HG03565 (cell line): Measurements from ENCODE around the gene ANXA4.
A peak's percentile ranks its signal among the peaks of the same experiment; 100 is the strongest.

ENCODE experiments used
- ATAC-seq: cut with Tn5 transposase; IDR thresholded peaks from one replicate; pipeline ENCODE4 v1.9.1; 2021; ENCODE audit warnings: mild to moderate bottlenecking, moderate library complexity; ENCODE audit not compliant: unreplicated experiment

Gene ANXA4

DNA sequence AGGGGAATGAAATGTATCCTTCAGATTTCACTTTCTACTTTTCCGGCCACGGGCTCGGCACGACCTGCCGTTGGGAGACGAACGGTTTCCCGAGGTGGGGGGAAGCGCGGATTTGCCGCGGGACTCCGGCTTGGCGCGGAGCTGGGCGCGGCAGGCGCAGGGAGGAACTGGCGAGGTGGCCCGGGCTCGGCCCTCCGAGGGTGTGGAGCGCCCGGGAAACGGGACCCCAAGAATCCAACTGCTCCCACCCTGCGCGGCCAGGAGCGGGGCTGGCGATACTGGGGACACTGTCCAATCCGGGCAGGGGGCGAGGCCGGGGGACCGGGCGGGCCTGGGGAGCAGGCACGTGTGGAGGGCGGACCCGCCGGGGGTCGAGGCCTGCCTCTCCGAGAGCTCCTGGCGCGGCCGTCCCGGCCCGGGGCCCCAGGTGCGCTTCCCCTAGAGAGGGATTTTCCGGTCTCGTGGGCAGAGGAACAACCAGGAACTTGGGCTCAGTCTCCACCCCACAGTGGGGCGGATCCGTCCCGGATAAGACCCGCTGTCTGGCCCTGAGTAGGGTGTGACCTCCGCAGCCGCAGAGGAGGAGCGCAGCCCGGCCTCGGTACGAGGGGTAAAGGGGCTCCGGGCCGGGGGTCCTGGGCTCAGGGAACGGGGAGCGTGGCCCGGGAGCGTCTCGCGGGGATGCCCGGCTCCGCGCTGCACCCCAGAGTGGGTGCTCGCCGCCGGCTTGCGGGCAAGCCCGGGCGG, at the start of gene ANXA4:
Gene ANXA4 (plus strand): TSS at position 560 of the 747 bp plus-strand sequence. CDS start 39,432 bp downstream, outside the sequence.
- ATAC-seq: peak; percentile 83

DNA sequence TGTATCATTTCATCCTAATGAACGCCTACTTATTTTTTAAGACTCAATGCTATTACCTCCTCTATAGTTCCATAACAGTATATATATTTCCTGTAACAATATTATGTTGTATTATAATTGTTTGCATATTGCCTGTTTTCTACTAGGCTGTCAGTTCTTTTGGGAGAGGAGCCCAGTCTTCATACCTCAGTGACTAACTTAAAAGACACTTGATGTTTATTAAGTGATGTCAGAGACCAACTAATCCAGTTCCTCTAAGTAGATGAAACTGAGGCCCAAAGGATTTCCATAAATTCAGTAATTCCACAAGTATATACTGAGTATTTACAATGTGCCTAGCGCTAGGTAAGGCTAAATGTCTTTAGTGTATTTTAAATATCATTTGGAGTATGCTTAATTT, 49.5 kb upstream of the ANXA4 start:
- no peak for ATAC-seq

- ATAC-seq: no peak
Measured at GRCh38 chr2:69693059-69693774, 48.7 kb upstream of the ANXA4 start.

- ATAC-seq: no peak
Measured at GRCh38 chr2:69693775-69694450, 48.0 kb upstream of the ANXA4 start.

GRCh38 chr2:69694894-69695849, 46.8 kb upstream of the ANXA4 start:
- ATAC-seq: no peak

- ATAC-seq: no peak
Measured at GRCh38 chr2:69695850-69696216, 46.1 kb upstream of the ANXA4 start.

DNA sequence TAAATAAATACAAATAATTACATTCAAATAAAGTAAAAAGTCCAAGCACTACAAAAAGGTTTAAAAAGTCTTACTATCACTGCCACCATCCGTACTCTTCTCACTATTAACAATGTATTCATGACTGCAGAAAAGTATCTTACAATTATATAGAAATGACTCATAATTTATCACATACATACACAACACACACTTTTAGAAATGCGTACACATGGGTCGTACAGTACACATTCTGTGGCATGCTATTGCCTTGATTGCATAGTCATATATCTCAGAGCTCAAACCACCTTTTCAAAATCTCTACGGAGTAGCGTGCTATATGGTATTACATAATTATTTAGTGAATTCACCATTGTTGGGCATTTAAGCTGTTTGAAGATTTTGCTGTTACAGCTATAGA, 41.6 kb upstream of the ANXA4 start:
- no peak for ATAC-seq

DNA sequence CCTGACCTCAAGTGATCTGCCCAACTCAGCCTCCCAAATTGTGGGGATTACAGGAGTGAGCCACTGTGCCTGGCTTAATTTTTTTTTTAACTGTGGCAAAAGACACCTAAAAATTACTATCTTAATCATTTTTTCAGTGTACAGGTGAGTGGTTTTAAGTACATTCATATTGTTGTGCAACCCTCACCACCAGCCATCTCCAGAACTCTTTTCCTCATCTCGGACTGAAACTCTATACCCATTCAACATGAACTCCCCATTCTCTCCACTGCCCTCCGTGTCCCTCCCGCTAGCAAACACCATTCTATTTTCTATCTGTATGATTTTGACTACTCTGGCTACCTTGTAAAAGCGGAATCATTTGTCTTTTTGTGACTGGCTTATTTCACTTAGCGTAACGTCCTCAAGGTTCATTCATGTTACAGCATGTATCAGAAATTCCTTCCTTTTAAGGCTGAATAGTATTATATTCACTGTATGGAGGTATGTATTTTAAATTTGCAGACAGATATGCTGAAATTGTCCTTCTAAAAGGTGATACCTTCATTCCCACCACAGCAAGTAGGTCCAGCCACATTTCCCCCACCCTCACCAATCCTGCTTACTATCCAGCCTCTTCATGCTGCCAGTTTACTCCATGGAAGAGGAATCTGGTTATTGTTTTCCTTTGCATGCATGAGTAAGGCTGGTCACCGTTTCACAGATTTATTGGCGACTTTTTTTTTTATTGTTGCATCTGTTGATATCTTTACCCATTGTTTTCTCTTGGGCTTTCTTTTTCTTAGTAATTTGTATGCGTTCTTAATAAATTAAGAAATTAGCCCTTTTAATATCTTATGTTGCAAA, 40.6 kb upstream of the ANXA4 start:
- ATAC-seq: no peak

DNA sequence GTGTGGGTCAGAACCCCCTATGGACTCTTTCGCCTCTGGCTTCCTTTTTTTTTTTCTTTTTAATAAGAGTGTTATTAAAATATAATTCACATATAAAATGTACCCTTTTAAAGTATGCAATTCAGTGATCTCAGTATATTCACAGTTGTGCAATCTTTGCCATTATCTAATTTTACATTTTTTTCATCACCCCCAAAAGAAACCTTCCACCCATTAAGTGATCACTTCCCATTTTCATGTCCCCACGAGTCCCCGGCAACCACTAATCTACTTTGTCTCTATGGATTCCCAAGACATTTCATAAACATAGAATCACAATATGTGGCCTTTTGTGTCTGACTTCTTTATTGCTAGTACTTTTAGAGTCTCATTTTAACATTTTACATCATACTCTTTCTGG, 38.7 kb upstream of the ANXA4 start:
- no peak for ATAC-seq

DNA sequence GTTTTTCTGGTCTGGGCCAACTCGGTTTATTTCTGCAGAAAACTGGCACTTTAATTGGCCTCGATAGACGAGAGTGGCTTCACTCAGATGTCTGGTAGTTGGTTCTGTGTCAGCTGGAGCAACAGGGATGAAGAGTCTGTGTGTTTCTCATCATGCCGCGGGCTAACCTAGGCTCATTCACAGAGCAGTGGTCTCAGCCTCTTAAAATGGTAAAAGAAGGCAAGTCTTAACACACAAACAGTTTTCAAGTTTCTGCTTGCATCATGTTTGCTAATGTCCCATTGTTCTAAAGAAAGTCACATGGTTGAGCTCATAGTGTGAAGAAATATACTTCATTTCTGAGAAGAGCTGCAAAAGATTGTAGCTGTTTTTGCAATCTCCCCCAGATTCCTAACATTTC, 37.5 kb upstream of the ANXA4 start:
- no peak for ATAC-seq

DNA sequence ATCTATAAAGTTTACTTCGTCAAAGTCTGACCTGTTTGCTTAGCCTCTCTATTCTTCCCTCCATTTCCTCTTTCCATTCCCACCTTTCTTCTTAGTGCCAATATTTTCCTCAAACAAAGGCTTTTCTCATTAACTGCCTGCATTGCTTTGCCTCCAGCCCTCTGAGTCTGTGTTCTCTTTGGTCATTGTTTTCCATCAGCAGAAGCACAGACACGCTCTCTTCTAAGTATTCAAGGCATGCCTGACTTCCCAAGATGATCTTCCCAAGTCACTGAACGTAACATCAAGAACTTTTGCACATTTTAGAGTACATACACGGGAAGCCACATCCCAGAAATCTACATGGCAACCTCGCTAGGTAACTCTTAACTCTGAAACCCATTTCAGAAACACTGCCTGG, 32.6 kb upstream of the ANXA4 start:
- no peak for ATAC-seq

GRCh38 chr2:69711971-69712370, 30.0 kb upstream of the ANXA4 start:
- no peak for ATAC-seq

- no peak for ATAC-seq
Measured at GRCh38 chr2:69714024-69714423, 27.9 kb upstream of the ANXA4 start.

GRCh38 chr2:69714539-69715220, 27.3 kb upstream of the ANXA4 start:
- peak; percentile 67 for ATAC-seq

DNA sequence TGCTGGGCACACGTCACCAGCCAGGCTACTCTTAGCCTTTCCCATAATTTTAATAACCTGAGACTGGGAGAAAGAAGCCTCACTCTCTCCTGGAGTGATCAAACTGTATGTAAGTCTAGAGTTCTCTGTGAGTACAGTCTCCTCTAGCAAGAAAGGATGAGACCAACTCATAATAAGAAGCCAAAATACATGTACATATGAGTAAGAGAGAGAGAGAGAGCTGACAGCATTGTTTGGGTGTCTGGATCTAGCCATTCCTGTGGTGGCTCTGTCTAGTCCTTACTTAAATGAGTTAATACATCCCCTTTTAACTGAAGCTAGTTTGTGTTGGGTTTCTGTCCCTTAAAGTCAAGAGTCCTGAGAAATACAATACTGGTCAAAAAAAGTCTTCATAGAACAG, 26.0 kb upstream of the ANXA4 start:
- ATAC-seq: no peak

GRCh38 chr2:69716555-69717120, 25.3 kb upstream of the ANXA4 start:
- ATAC-seq: no peak

- no peak for ATAC-seq
Measured at GRCh38 chr2:69717186-69717585, 24.7 kb upstream of the ANXA4 start.

DNA sequence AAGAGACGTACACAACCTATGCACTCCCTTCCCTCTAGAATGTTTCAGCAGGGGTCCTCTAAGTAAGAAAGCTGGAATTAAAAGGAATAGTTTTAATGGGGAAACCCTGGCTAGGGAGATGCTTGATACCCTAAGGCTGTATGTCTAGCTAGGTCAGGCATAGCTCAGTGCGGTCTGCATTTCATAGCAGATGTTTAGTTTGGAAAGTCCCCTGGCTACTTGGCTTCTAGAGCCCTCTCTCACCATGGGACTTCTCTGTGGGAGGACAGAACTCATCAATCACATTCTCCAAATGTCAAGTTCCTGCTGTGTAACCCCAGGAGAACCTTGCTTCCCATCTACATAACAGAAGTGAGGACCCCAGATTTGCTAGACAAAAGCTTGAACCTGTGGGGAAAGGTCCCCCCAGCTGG, 24.1 kb upstream of the ANXA4 start:
- no peak for ATAC-seq

- ATAC-seq: no peak
Measured at GRCh38 chr2:69718338-69718965, 23.5 kb upstream of the ANXA4 start.
